GM21717 (cell line): ENCODE results near the gene CTNNA2.
A peak's percentile ranks its signal among the peaks of the same experiment; 100 is the strongest.

Source experiments
- ATAC-seq: cut with Tn5 transposase; IDR thresholded peaks from one replicate; pipeline ENCODE4 v1.9.1; 2021; ENCODE audit warnings: mild to moderate bottlenecking, moderate library complexity; ENCODE audit not compliant: unreplicated experiment

Gene CTNNA2

DNA sequence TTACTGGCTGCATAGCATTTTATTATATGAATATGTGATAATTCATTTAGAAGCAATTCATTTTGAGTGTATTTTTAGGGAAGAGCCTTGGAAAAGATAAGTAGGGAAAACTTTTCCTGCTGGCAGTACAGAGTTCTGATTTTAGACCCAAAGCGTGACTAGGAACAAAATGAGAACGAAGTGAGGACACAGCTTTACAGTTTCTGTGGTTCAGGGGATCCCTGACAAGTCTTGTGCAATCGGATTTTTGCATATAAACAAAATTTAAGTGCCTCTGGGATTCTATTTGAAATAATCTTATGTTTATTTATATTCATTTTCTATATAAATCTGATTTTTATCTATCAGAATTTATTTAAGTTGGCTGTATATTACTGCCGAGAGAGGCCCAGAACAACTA is 402.6 kb downstream of the CTNNA2 start:
- ATAC-seq, result no peak

DNA sequence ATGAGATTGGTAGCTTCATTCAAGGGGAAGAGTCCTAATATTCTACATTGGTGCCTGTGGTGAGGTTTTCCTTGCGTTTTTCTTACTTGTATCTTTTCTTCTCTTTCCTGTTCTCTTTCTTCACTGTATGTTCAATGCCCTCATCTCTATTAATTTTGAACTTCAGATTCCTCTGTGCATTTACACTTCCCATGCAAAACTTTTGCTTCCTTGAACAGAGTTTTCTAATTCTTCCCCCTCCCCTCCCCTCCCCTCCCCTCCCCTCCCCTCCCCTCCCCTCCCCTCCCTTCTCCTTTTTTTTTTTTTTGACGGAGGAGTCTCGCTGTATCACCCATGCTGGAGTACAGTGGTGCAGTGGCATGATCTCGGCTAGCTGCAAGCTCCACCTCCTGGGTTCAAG is 403.4 kb downstream of the CTNNA2 start:
- no peak for ATAC-seq

DNA sequence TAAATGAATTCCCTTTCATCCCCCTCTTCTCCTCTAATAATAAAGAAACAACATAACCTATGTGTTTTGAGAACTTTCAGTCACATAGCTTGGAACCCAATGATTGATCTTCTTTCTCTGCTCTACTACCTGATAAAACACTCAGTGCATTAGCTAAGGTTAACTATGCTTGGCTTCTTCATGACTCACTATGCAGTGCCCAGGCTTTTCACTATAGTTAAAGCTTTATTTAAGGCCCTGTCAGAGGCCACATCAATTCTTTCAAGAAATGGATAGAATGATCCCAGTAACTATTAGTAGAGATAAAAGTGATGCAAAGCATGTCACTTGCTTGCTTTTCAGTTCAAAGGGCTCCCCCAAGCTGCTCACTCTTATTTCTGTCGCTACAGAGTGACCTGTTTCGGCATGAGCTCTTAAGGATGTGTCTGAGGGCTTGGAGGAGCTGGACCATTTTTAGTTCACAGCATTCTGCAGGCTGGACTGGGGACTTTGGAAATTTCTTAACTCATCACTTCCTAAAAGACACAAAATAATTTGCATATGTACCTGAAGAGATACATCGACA is 407.7 kb downstream of the CTNNA2 start:
- ATAC-seq, result no peak

GRCh38 chr2:79929624-79930023 is 416.8 kb downstream of the CTNNA2 start:
- ATAC-seq, result no peak

GRCh38 chr2:79935046-79935732 is 422.3 kb downstream of the CTNNA2 start:
- no peak for ATAC-seq

DNA sequence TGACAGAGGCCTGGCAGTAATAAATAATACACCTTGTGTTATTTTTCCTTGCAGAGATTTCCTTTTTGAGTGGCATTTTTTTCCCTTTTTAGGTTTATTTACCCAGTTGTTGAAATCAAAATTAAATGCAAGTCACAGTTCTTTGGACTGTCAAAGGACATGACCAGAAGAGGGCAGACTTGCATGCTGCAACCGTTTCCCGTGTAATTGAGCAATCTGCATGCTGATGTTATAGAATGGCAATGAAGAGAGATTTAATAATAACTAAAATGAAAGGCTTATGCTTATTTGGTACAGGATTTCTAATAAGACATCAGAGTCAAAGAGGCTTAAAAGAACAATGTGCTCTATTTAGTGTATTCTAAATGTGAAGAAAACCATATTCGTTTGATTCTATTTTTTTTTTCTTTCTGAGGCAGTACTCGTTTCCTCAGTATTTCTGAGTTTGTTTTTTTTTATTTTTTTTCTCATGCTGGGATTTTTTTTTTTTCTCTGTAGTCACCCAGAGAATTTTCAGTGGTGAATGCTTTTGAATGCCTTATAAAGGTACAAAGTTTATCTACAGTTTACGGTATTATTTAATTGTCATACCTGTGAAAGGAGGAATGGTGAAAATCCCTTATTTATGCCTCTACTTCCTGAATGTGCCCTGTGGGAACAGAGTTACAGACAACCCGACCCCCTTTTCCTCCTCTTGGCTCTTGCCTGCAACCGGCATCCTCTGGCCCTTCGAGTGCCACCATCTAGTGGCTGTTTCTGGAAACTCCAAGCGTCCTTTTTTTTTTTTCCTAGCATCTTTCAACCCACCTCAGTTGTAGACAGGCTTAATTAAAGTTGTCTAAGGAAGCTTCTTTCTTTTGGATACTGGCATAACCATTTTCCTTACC is 423.2 kb downstream of the CTNNA2 start:
- ATAC-seq, result peak; percentile 76

DNA sequence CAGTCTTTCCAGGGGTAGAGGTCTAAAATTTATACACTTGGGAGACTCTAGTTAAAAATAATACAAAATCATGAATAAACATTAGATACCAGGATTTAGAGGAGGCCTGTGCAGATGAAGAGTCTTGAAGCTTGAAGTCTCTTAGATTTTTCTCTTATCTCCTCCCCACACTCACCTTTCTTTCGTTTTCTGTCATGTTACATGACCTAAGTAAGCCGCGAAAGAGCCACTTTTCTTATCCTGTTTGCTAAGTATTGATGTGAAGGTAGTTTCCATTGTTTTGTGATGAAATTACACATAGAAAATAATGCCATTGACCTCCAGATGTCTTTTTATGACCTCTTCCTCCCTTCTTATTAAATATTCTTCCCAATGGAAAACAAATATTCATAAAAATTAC is 423.9 kb downstream of the CTNNA2 start:
- ATAC-seq, result no peak

GRCh38 chr2:79938648-79939047 is 425.8 kb downstream of the CTNNA2 start:
- ATAC-seq, result no peak

DNA sequence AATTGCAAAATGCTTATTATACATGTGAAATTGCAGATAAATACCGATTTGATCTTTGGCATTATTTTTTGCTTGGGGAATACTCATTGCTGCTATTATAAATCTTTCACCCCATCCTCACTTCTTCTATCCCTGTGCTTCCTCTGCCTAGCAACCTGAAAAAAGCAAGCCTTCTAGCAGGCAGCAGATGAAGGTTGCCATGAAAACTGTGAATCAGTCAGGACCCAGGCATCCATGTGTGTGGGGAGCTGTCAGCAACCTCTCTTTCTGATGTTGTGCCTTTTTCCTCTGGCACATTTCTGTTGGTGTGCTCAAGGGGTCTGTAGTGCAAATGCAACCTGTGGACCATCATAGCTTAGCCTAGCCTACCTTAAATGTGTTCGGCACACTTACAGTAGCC is 427.5 kb downstream of the CTNNA2 start:
- no peak for ATAC-seq

- ATAC-seq, result no peak
These were observed 428.3 kb downstream of the CTNNA2 start for GRCh38 chr2:79941179-79941578.

DNA sequence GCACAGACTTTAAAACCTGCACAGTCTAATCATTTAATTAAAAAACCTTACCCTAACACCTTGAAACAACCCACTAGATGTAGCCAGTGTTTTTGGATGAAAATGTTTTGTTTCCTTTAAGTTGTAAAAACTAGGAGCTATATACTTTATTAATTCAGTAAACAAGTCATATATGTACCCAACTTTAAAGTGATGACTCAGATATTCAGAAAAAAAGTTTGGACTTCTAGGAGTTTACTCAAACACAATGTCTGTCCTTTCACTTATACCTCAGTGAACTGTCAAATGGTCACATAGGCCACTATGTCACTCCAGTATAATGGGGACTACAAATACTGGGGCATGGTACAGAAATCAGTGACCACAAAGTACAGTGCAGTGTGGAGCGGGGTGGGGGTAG is 431.4 kb downstream of the CTNNA2 start:
- ATAC-seq, result no peak

DNA sequence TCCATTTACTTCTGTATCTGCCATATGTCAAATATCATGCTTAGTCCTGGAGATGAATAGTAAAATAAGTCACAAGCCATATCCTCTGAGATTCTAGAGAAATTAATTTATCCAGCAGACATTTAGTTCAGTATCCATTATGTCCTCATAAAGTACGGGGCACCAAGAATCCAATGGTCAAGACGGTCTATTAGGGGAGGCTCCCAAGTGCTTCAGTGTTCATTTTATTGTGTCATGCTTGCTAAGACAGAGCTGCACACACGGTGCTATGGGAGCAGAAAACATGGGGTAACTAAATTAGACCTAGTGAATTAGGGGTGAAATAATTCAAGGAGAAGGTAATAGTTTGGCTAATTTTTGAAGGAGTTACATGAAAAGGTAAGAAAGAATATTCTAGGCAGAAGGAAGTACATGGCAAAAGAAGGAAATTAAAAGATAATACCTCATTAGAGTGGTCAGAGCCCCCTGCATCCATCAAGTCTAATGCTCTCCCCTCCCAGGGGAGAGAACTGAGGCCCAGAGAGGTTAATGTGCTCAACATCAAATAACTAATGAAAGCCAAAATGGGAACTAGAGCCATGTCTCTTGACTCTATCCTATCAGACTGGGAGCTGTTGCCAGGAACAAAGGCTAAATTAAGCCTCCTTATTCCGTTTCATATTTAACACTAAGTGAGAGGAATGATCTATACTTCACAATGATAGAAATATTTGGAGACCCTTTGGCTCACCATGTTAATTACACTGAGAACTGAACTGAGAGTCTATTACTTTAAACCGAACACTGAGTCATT is 433.0 kb downstream of the CTNNA2 start:
- no peak for ATAC-seq

GRCh38 chr2:79947751-79948150 is 434.9 kb downstream of the CTNNA2 start:
- no peak for ATAC-seq

DNA sequence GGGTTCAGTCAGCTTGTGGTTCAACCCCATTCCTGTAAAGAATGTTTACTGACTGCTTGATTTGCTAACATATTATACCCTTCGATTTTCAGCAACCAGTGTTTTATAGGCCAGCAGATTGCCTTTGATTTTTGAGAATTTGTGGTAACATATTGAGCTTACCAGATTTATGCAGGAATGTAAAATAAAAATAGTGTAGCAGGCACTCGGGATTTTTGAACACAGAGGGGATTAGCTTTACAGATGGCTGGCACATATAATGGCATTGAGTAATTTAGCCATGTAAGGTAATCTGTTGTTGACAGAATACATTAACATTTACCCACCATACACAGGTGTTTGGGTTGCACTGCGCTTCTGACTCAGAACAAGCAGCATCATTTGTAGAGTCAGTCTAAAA is 437.7 kb downstream of the CTNNA2 start:
- no peak for ATAC-seq

DNA sequence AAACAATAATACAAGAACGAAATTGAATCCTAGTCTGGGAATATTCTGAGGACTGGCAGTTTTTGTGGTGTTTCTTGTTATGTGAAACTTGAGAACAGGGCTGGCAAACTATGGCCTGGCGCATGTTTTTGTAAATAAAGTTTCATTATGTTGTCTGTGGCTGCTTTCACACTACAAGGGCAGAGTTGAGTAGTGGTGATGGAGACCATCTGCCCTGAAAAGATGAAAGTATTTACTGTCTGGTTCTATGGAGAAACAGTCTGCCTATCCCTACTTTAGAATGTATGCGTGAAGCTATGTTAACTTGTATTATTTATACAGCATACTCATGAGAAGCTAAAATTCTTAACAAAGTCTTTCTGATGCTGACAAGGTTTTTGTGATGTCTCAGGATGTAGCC is 439.8 kb downstream of the CTNNA2 start:
- ATAC-seq, result no peak

DNA sequence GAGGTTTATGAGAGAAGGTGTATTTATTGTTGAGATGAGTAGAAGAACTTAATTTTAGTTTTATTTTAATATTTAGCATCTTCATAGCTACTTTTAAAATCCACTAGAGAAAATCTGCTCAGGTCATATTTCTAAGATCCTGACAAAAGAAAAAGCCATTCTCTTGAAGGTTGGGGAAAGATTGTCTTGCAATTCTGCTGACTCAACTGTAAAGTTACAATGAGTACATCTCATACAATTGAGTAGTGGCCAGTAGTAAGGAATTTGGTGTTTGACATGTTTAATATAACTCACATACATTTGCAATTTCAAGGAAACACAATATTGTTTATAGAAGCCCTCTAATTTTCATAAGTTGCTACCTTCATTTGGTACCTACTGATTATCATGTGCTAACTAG is 447.2 kb downstream of the CTNNA2 start:
- ATAC-seq, result no peak

GRCh38 chr2:79960519-79960918 is 447.7 kb downstream of the CTNNA2 start:
- no peak for ATAC-seq

- ATAC-seq, result no peak
These were observed 452.1 kb downstream of the CTNNA2 start for GRCh38 chr2:79964966-79965365.

DNA sequence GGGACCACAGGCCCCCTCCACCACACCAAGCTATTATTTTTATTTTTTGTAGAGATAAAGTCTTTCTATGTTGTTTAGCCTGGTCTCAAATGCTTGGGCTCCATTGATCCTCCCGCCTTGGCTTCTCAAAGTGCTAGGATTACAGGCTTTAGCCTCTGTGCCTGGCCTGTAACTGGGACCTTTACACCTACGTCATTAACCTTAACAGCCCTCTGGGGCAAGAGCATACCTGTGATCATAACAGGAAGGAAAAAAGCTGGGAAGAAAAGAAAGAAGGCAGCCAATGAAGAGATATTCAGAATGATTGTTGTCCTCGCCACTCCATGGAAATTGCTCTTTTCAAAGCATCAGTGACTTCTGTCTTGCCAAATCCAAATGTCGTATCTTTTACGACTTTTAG is 453.5 kb downstream of the CTNNA2 start:
- ATAC-seq, result no peak

GRCh38 chr2:79966882-79967281 is 454.0 kb downstream of the CTNNA2 start:
- no peak for ATAC-seq

GRCh38 chr2:79971807-79972206 is 459.0 kb downstream of the CTNNA2 start:
- ATAC-seq, result no peak
